NT2/D1 (cell line): Measurements from ENCODE around the gene DIS3L2.

Experiments used
- DNase-seq: peaks from one replicate; pipeline ENCODE4 v3.0.0-alpha.2; 2011; ENCODE audit warnings: low read depth, low spot score
- H3K27me3 ChIP-seq: 2 replicates; pipeline ENCODE4 v1.6.0; 2011; ENCODE audit warnings: mild to moderate bottlenecking; ENCODE audit not compliant: insufficient read length, insufficient read depth
- H3K36me3 ChIP-seq: 2 replicates; pipeline ENCODE4 v1.6.1; 2011; ENCODE audit warnings: mild to moderate bottlenecking, low read length, mixed read lengths; ENCODE audit not compliant: insufficient read depth, insufficient read length
- H3K4me1 ChIP-seq: 2 replicates; pipeline ENCODE4 v1.5.1; 2011; ENCODE audit not compliant: insufficient read depth, insufficient read length
- H3K4me3 ChIP-seq: 2 replicates; pipeline ENCODE4 v1.5.1; 2011; ENCODE audit warnings: low read depth; ENCODE audit not compliant: insufficient read length
- H3K9ac ChIP-seq: 2 replicates; pipeline ENCODE4 v1.6.0; 2011; ENCODE audit warnings: low read depth; ENCODE audit not compliant: insufficient read length
- H3K9me3 ChIP-seq: 2 replicates; pipeline ENCODE4 v1.5.1; 2011; ENCODE audit warnings: mild to moderate bottlenecking, low read length; ENCODE audit not compliant: insufficient read depth
- SUZ12 ChIP-seq: IDR thresholded peaks from 2 replicates; pipeline ENCODE4 v1.6.1; 2011; ENCODE audit not compliant: insufficient read length, insufficient read depth; ENCODE audit errors: extremely low read depth
- YY1 ChIP-seq: IDR thresholded peaks from 2 replicates; pipeline ENCODE4 v1.6.1; 2011; ENCODE audit not compliant: insufficient read length, insufficient read depth
- ZNF274 ChIP-seq: IDR thresholded peaks from 2 replicates; pipeline ENCODE4 v1.6.1; 2011; ENCODE audit warnings: mild to moderate bottlenecking, low read depth, low read length

DIS3L2 gene

GRCh38 chr2:232288489-232289030, 327.0 kb downstream of the DIS3L2 start:
- H3K4me3 ChIP-seq = no peak overlapping the region
- no peaks in the 10 kb centered on the region for H3K36me3 ChIP-seq
- peaks cover 5% of the 10 kb centered on the region for H3K4me1 ChIP-seq
- no peak for DNase-seq
- no peak for TF ChIP-seq SUZ12
- TF ChIP-seq ZNF274 = no peak
- no peak for TF ChIP-seq YY1
- H3K9me3 ChIP-seq = no peaks in the 10 kb centered on the region
- H3K27me3 ChIP-seq = no peaks in the 10 kb centered on the region
- no peak overlapping the region for H3K9ac ChIP-seq

DNA sequence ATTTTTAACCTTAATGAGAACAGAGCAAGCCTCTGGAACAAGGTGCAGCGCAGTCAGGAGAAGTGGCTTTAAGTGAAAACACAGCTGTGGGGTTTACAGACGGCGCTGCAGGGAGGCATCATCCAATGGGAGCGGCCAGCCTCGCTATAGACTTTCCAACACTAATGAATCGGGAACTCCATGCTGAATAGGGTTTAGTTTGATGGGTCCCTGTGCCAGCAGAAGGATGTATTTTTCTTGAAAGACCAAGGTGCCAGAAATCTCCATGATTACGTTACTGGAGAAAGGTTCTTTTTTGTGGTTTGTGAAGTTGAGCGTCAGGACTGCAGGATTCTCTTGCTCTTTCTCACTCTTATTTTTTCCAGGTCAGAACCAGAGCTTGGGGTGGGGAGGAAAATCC, 329.2 kb downstream of the DIS3L2 start:
- H3K4me1 ChIP-seq = peaks cover 5% of the 10 kb centered on the region
- no peaks in the 10 kb centered on the region for H3K27me3 ChIP-seq
- no peak overlapping the region for H3K9ac ChIP-seq
- no peaks in the 10 kb centered on the region for H3K36me3 ChIP-seq
- no peak for DNase-seq
- no peak overlapping the region for H3K4me3 ChIP-seq
- TF ChIP-seq YY1 (no peak), SUZ12 (no peak), ZNF274 (no peak)
- no peaks in the 10 kb centered on the region for H3K9me3 ChIP-seq

GRCh38 chr2:232291343-232291742, 329.8 kb downstream of the DIS3L2 start:
- H3K9ac ChIP-seq = no peak overlapping the region
- H3K4me1 ChIP-seq = peaks cover 5% of the 10 kb centered on the region
- no peak overlapping the region for H3K4me3 ChIP-seq
- DNase-seq = no peak
- no peak for TF ChIP-seq YY1
- no peak for TF ChIP-seq SUZ12
- no peak for TF ChIP-seq ZNF274
- H3K9me3 ChIP-seq = no peaks in the 10 kb centered on the region
- no peaks in the 10 kb centered on the region for H3K36me3 ChIP-seq
- no peaks in the 10 kb centered on the region for H3K27me3 ChIP-seq

DNA sequence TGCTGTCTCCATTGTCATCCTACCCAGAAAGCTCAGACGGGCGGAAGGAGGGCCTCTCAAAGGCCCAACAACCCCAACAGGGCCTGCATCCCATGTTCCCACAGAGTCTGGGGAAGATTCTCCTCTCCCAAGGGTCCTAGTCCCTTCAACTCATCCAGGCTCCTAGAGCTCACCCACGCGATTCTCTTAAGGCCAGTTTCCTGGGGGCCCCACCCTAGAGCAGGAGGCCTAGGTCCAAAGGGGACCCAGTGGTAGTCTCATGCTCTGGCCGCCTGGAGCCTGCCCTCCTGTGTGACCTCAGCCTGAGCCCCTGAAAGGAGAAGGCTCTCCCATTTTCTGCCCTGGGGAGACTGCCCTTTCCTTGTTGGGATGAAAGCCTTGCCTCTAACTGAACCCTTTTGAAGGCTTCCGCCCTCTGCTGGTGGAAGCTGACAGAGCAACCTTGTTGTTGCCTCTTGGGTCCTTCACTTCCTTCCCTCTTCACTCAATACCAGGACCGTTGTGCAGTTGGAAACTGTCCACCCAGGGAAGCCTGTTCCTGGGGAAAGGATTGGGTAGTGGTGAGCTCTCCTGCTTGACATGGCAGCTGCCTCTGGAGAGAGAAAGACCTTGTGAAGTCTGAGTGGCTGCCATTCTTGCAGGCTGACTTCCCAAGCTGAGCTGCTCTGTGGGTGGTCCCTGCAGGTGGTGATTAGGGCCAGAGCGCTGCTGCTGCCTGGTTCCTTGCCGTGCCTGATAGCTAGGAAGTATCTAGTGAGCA, 331.1 kb downstream of the DIS3L2 start:
- DNase-seq = peak; percentile 59
- no peak for TF ChIP-seq ZNF274
- no peak overlapping the region for H3K4me3 ChIP-seq
- no peaks in the 10 kb centered on the region for H3K9me3 ChIP-seq
- no peak overlapping the region for H3K9ac ChIP-seq
- no peaks in the 10 kb centered on the region for H3K27me3 ChIP-seq
- H3K4me1 ChIP-seq = peaks cover 5% of the 10 kb centered on the region
- H3K36me3 ChIP-seq = no peaks in the 10 kb centered on the region

DNA sequence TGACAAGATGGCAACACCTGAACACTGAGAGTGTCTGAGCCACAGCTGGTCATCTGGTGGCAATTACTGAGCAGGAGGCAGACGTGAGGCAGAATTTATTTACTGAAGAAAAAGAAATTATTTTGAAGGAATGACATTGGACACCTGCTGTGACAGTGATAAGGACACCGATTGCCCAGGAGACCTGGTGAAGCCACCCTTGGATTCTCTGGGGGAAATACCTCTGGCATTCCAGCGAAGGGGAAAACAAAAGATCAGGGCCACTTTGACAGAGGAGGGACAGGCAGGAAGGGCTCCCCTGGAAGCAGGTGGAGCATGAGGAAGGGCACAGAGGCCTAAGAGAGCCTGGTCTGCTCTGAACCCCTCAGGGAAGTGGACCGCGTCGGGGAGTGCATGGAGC, 331.7 kb downstream of the DIS3L2 start:
- no peak overlapping the region for H3K4me3 ChIP-seq
- TF ChIP-seq ZNF274 = no peak
- no peak for TF ChIP-seq YY1
- DNase-seq = no peak
- no peak overlapping the region for H3K9ac ChIP-seq
- H3K4me1 ChIP-seq = peaks cover 5% of the 10 kb centered on the region
- no peaks in the 10 kb centered on the region for H3K36me3 ChIP-seq
- no peaks in the 10 kb centered on the region for H3K27me3 ChIP-seq
- H3K9me3 ChIP-seq = no peaks in the 10 kb centered on the region

DNA sequence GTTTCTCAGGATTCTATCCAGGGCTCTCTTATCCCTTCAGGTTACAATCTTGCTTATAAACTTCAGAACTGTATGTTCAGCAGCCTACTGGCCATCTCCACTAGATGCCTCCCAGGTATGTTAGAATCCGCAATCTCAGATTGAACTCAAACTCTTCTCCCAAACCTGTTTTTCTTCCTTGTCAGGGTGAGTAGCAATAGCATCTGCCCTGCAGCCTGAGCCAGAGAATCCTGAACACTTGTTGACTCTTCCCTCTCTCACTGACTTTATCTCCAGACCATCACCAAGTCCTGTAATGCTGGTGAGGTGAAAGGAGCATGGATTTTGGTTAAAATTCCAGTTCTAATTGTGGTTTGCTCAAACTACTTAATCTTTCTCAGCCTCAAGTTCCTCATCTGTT, 334.5 kb downstream of the DIS3L2 start:
- TF ChIP-seq ZNF274 (no peak), YY1 (no peak), SUZ12 (no peak)
- Histone ChIP-seq H3K9me3 (no peaks in the 10 kb centered on the region), H3K27me3 (no peaks in the 10 kb centered on the region), H3K4me3 (no peak overlapping the region), H3K9ac (no peak overlapping the region), H3K4me1 (peaks cover 5% of the 10 kb centered on the region), H3K36me3 (no peaks in the 10 kb centered on the region)
- DNase-seq = no peak

DNA sequence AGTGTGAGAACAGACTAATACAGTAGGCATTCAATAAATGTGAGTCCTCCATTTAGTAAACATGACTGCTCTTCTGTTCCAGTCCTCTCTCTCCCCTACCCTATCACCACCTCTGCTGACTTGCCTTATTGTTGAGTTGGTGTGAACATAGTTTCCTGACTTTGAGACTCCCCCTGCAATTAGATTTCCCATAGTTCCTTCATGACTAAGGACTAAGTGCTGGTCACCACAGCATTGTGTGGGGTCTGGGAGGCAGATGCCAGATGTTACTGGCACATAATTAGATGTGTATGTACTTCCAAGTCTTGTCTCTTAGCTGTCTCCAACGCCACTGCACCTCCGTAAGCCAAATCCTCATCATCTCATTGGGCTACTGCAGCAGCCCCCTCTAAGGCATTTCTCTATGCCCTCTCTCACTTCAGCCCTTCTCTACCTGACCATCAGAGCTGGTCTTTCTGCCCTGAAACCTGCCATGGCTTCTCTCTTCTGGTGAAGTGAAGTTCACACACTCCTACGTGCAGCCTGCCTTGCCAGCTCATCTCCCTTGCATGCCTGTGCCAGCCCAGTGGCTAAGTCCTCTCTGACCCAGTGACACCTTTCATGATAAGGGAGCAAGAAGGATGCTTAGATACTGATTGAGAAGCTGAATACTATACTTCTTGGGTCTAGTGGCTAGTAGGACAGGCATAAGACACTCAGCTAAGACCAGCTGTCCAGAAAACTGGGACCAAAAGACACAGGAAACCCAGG, 335.4 kb downstream of the DIS3L2 start:
- TF ChIP-seq YY1 (no peak), SUZ12 (no peak), ZNF274 (no peak)
- no peak overlapping the region for H3K4me3 ChIP-seq
- H3K4me1 ChIP-seq = peaks cover 5% of the 10 kb centered on the region
- no peak overlapping the region for H3K9ac ChIP-seq
- no peak for DNase-seq
- no peaks in the 10 kb centered on the region for H3K27me3 ChIP-seq
- no peaks in the 10 kb centered on the region for H3K9me3 ChIP-seq
- H3K36me3 ChIP-seq = no peaks in the 10 kb centered on the region
